Liver (tissue), 9 donors: ENCODE data around the gene ENAM. TPM values are rescaled to one million over a fixed set of nuclear protein-coding genes. Genes with fewer than 3 reads are reported as not detected.

Experiments used
- DNase-seq: peaks from one replicate; pipeline ENCODE4 v3.0.0-alpha.2; 2017; ENCODE audit warnings: low spot score
- H3K27ac ChIP-seq, 2 donors: one replicate each; pipeline ENCODE4 v1.7.0; 2013; ENCODE audit warnings: inconsistent platforms in 2 of 2, low read length in 2 of 2, control low read depth in 1 of 2, low read depth in 1 of 2, mild to moderate bottlenecking in 1 of 2
- H3K27me3 ChIP-seq, 4 donors: one replicate each; pipeline versions ENCODE4 v1.6.1 to v1.7.0; 2013; ENCODE audit warnings: low read length in 3 of 4, inconsistent platforms in 1 of 4, mild to moderate bottlenecking in 1 of 4, moderate library complexity in 1 of 4; ENCODE audit not compliant: control insufficient read depth in 4 of 4, insufficient read depth in 4 of 4
- H3K36me3 ChIP-seq, 4 donors: one replicate each; pipeline versions ENCODE4 v1.6.1 to v1.7.0; 2013; ENCODE audit warnings: low read length in 3 of 4, mild to moderate bottlenecking in 3 of 4, low read depth in 1 of 4, moderate library complexity in 1 of 4; ENCODE audit not compliant: control insufficient read depth in 4 of 4, insufficient read depth in 3 of 4
- H3K4me1 ChIP-seq, 4 donors: one replicate each; pipeline versions ENCODE4 v1.6.1 to v1.7.0; 2013; ENCODE audit warnings: low read length in 3 of 4, mild to moderate bottlenecking in 3 of 4, moderate library complexity in 1 of 4; ENCODE audit not compliant: control insufficient read depth in 4 of 4, insufficient read depth in 4 of 4
- H3K4me3 ChIP-seq, 3 donors: one replicate each; pipeline versions ENCODE4 v1.6.1 to v1.7.0; 2013; ENCODE audit warnings: low read length in 3 of 3, control low read depth in 1 of 3, low read depth in 1 of 3, mild to moderate bottlenecking in 1 of 3
- H3K9ac ChIP-seq, 2 donors: one replicate each; pipeline ENCODE4 v1.7.0; 2013; ENCODE audit warnings: low read length in 2 of 2, mild to moderate bottlenecking in 2 of 2, moderate library complexity in 2 of 2, control low read depth in 1 of 2, low read depth in 1 of 2
- H3K9me3 ChIP-seq, 4 donors: one replicate each; pipeline versions ENCODE4 v1.6.1 to v1.7.0; 2013; ENCODE audit warnings: low read length in 3 of 4; ENCODE audit not compliant: control insufficient read depth in 4 of 4
- EGR1 ChIP-seq, 2 donors: IDR thresholded peaks; 2 replicates each; pipeline ENCODE4 v1.6.1; 2016 to 2018; ENCODE audit warnings: antibody characterized with exemption in 2 of 2, low read depth in 2 of 2
- FOXA1 ChIP-seq: IDR thresholded peaks from 2 replicates; pipeline ENCODE4 v1.6.1; 2016; ENCODE audit warnings: antibody characterized with exemption
- FOXA2 ChIP-seq: IDR thresholded peaks from 2 replicates; pipeline ENCODE4 v1.6.1; 2016; ENCODE audit warnings: antibody characterized with exemption
- GABPA ChIP-seq, 2 donors: IDR thresholded peaks in 1 of 2; conservative IDR thresholded peaks in 1 of 2; 2 replicates each; pipeline ENCODE4 v1.6.1; 2016; ENCODE audit warnings: antibody characterized with exemption in 2 of 2, mild to moderate bottlenecking in 1 of 2, moderate library complexity in 1 of 2
- HNF4A ChIP-seq, 2 donors: conservative IDR thresholded peaks; 2 replicates each; pipeline ENCODE4 v1.6.1; 2016; ENCODE audit warnings: antibody characterized with exemption in 2 of 2, mild to moderate bottlenecking in 2 of 2
- HNF4G ChIP-seq: IDR thresholded peaks from 2 replicates; pipeline ENCODE4 v1.6.1; 2016; ENCODE audit warnings: antibody characterized with exemption
- JUND ChIP-seq, 2 donors: IDR thresholded peaks; 2 replicates each; pipeline ENCODE4 v1.6.1; 2016; ENCODE audit warnings: antibody characterized with exemption in 2 of 2
- NR2F2 ChIP-seq: IDR thresholded peaks from 2 replicates; pipeline ENCODE4 v1.6.1; 2016; ENCODE audit warnings: antibody characterized with exemption
- RAD21 ChIP-seq, 2 donors: IDR thresholded peaks; 2 replicates each; pipeline ENCODE4 v1.6.1; 2016; ENCODE audit warnings: antibody characterized with exemption in 2 of 2, mild to moderate bottlenecking in 2 of 2
- RXRA ChIP-seq, 2 donors: IDR thresholded peaks; 2 replicates each; pipeline ENCODE4 v1.6.1; 2017 to 2018; ENCODE audit warnings: antibody characterized with exemption in 2 of 2, mild to moderate bottlenecking in 1 of 2
- SP1 ChIP-seq: IDR thresholded peaks from 2 replicates; pipeline ENCODE4 v1.6.1; 2018; ENCODE audit warnings: antibody characterized with exemption, mild to moderate bottlenecking
- TAF1 ChIP-seq: conservative IDR thresholded peaks from 2 replicates; pipeline ENCODE4 v1.6.1; 2016; ENCODE audit warnings: antibody characterized with exemption, mild to moderate bottlenecking
- YY1 ChIP-seq: IDR thresholded peaks from 2 replicates; pipeline ENCODE4 v1.6.1; 2016; ENCODE audit warnings: antibody characterized with exemption, mild to moderate bottlenecking
- WGBS: extraction: QIAGEN DNeasy Blood & Tissue Kit; methylation state at CpG from one replicate; pipeline ENCODE4 v1.1.7; 2013; 5-methylcytosine and 5-hydroxymethylcytosine counted together
- polyA plus RNA-seq, 2 donors: library from polyadenylated mRNA; stranded (reverse) in 1 of 2; unstranded in 1 of 2; fragments of 200-250 nt in 1 of 2; fragments of >200 nt in 1 of 2; fragmentation: Nextera tagmentation in 1 of 2; extraction: Ambion mirVana in 1 of 2; gene quantifications; one replicate each; pipeline versions ENCODE4 v1.2.1 to v1.2.3, GENCODE V29; 2013 to 2015
- total RNA-seq, 2 donors: library from RNA; depleted of rRNA; stranded (reverse); fragments of >200 nt; gene quantifications; one replicate each; pipeline ENCODE4 v1.2.3, GENCODE V29; 2014
- TF ChIP-seq, protein P1 (sequence below): IDR thresholded peaks from 2 replicates; pipeline ENCODE4 v1.6.1; 2016; ENCODE audit warnings: antibody characterized with exemption
- TF ChIP-seq, protein P2 (sequence below): fragments of 150-350 bp; IDR thresholded peaks from 2 replicates; pipeline ENCODE4 v1.5.1; 2017; ENCODE audit warnings: improper control_type of control experiment, low read depth, low read length; ENCODE audit not compliant: missing input control
- TF ChIP-seq, protein P3 (sequence below): IDR thresholded peaks from 2 replicates; pipeline ENCODE4 v1.6.1; 2016; ENCODE audit warnings: antibody characterized with exemption, mild to moderate bottlenecking
- TF ChIP-seq, protein P4 (sequence below): IDR thresholded peaks from 2 replicates; pipeline ENCODE4 v1.6.1; 2016; ENCODE audit warnings: antibody characterized with exemption
- TF ChIP-seq, protein P5 (sequence below): IDR thresholded peaks from 2 replicates; pipeline ENCODE4 v1.6.1; 2016; ENCODE audit warnings: antibody characterized with exemption
- donor health status: healthy.
- donor health status: healthy.
- donor health status: healthy.
- donor health status: healthy.
- donor health status: healthy.

The ENAM gene
- total and polyA plus RNA-seq, 4 donors = 0.25 to 0.50 (median 0.28) TPM

DNA sequence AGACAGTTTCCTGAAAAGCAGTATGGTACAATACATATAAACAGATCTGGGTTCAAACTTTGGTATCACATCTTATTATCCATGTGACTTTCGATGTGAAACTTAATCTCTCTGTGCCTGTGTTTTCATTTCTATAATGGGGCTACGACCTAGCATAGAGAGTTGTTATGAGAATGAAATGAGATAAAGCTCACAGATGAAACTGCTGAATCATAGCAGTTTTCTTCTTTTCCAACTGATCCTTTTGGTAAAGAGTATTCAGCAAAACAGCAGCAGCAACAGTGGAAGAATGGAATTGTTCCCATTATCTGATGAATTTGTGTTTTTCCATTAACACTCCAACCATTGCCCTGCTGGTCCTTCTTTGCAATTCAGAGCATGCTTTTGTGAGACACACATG lies 20.2 kb upstream of the ENAM start:
- WGBS = 73% methylated on average over 2 of the region's 2 CpGs

More for the DNA sequence above, 20.2 kb upstream of the ENAM start:
- Histone ChIP-seq H3K9ac (no peak overlapping the region), H3K36me3 (no peaks in the 10 kb centered on the region), H3K27ac (no peak overlapping the region), H3K27me3 (no peaks in the 10 kb centered on the region), H3K9me3 (no peaks in the 10 kb centered on the region), H3K4me1 (peaks cover 0 to 2% (median 0%) of the 10 kb centered on the region in 4 donors), H3K4me3 (no peak overlapping the region)
- DNase-seq = no peak
- TF ChIP-seq FOXA2 = no peak
- TF ChIP-seq FOXA1 = no peak
- TF ChIP-seq HNF4A (conservative IDR thresholded peaks at IDR 0.05) = no peak
- no peak for TF ChIP-seq RAD21 (IDR thresholded peaks at IDR 0.05)
- no peak for TF ChIP-seq SP1
- TF ChIP-seq, protein P1, sequence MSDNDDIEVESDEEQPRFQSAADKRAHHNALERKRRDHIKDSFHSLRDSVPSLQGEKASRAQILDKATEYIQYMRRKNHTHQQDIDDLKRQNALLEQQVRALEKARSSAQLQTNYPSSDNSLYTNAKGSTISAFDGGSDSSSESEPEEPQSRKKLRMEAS = no peak
- no peak for TF ChIP-seq GABPA (IDR thresholded peaks at IDR 0.05 in 1 of 2, conservative IDR thresholded peaks at IDR 0.05 in 1 of 2)
- TF ChIP-seq YY1 = no peak
- no peak for TF ChIP-seq TAF1
- TF ChIP-seq, protein P2, sequence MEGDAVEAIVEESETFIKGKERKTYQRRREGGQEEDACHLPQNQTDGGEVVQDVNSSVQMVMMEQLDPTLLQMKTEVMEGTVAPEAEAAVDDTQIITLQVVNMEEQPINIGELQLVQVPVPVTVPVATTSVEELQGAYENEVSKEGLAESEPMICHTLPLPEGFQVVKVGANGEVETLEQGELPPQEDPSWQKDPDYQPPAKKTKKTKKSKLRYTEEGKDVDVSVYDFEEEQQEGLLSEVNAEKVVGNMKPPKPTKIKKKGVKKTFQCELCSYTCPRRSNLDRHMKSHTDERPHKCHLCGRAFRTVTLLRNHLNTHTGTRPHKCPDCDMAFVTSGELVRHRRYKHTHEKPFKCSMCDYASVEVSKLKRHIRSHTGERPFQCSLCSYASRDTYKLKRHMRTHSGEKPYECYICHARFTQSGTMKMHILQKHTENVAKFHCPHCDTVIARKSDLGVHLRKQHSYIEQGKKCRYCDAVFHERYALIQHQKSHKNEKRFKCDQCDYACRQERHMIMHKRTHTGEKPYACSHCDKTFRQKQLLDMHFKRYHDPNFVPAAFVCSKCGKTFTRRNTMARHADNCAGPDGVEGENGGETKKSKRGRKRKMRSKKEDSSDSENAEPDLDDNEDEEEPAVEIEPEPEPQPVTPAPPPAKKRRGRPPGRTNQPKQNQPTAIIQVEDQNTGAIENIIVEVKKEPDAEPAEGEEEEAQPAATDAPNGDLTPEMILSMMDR = no peak
- no peak for TF ChIP-seq JUND (IDR thresholded peaks at IDR 0.05)
- no peak for TF ChIP-seq RXRA (IDR thresholded peaks at IDR 0.05)
- TF ChIP-seq EGR1 (IDR thresholded peaks at IDR 0.05; ENCODE audit: low read depth in 2 of 2) = no peak
- no peak for TF ChIP-seq NR2F2
- TF ChIP-seq, protein P3, sequence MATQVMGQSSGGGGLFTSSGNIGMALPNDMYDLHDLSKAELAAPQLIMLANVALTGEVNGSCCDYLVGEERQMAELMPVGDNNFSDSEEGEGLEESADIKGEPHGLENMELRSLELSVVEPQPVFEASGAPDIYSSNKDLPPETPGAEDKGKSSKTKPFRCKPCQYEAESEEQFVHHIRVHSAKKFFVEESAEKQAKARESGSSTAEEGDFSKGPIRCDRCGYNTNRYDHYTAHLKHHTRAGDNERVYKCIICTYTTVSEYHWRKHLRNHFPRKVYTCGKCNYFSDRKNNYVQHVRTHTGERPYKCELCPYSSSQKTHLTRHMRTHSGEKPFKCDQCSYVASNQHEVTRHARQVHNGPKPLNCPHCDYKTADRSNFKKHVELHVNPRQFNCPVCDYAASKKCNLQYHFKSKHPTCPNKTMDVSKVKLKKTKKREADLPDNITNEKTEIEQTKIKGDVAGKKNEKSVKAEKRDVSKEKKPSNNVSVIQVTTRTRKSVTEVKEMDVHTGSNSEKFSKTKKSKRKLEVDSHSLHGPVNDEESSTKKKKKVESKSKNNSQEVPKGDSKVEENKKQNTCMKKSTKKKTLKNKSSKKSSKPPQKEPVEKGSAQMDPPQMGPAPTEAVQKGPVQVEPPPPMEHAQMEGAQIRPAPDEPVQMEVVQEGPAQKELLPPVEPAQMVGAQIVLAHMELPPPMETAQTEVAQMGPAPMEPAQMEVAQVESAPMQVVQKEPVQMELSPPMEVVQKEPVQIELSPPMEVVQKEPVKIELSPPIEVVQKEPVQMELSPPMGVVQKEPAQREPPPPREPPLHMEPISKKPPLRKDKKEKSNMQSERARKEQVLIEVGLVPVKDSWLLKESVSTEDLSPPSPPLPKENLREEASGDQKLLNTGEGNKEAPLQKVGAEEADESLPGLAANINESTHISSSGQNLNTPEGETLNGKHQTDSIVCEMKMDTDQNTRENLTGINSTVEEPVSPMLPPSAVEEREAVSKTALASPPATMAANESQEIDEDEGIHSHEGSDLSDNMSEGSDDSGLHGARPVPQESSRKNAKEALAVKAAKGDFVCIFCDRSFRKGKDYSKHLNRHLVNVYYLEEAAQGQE = no peak
- TF ChIP-seq, protein P4, sequence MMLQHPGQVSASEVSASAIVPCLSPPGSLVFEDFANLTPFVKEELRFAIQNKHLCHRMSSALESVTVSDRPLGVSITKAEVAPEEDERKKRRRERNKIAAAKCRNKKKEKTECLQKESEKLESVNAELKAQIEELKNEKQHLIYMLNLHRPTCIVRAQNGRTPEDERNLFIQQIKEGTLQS = no peak
- TF ChIP-seq, protein P5, sequence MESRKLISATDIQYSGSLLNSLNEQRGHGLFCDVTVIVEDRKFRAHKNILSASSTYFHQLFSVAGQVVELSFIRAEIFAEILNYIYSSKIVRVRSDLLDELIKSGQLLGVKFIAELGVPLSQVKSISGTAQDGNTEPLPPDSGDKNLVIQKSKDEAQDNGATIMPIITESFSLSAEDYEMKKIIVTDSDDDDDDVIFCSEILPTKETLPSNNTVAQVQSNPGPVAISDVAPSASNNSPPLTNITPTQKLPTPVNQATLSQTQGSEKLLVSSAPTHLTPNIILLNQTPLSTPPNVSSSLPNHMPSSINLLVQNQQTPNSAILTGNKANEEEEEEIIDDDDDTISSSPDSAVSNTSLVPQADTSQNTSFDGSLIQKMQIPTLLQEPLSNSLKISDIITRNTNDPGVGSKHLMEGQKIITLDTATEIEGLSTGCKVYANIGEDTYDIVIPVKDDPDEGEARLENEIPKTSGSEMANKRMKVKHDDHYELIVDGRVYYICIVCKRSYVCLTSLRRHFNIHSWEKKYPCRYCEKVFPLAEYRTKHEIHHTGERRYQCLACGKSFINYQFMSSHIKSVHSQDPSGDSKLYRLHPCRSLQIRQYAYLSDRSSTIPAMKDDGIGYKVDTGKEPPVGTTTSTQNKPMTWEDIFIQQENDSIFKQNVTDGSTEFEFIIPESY = no peak
- TF ChIP-seq HNF4G = no peak
